ENCODE results near the gene NFKBIL1. TPM values are rescaled to one million over a fixed set of nuclear protein-coding genes. Genes with fewer than 3 reads are reported as not detected.

The NFKBIL1 gene
- total and polyA plus RNA-seq, 9 of the 15 experiments (the other 6 are each of a cell fraction or from before 2014, with no cell fraction given): 0.49 to 33.1 (median 7.6) TPM

GRCh38 chr6:31541059-31541657 is 6.2 kb upstream of the NFKBIL1 start (continued):
- TF ChIP-seq STAT6 (CRISPR knock-in tag; IDR thresholded peaks at IDR 0.05) (no peak), MAFF (IDR thresholded peaks at IDR 0.05; ENCODE audit: low read length) (no peak), ZNF277 (CRISPR knock-in tag; IDR thresholded peaks at IDR 0.05; ENCODE audit: borderline replicate concordance) (no peak), ZNF699 (CRISPR knock-in tag; IDR thresholded peaks at IDR 0.05; ENCODE audit: insufficient replicate concordance) (no peak), NR1H2 (CRISPR knock-in tag; IDR thresholded peaks at IDR 0.05) (no peak), PRDM10 (IDR thresholded peaks at IDR 0.05; ENCODE audit: partially characterized antibody) (no peak), RERE (CRISPR knock-in tag; IDR thresholded peaks at IDR 0.05; ENCODE audit: borderline replicate concordance) (no peak), NONO (IDR thresholded peaks at IDR 0.05; ENCODE audit: low read depth in 2 of 2, low read length in 1 of 2) (no peak), MYNN (IDR thresholded peaks at IDR 0.05) (no peak), MYNN (CRISPR knock-in tag; IDR thresholded peaks at IDR 0.05) (no peak), KDM1A (IDR thresholded peaks at IDR 0.05) (no peak)
